Stimulated activated CD4-positive, alpha-beta T cell treated with anti-CD3 and anti-CD28 coated beads, Interleukin-15, amount 100 ng/mL, for 24 hours (primary cell): ENCODE measurements around the gene SWI5.

Experiments used
- DNase-seq: peaks from one replicate; pipeline ENCODE4 v3.0.0-alpha.2; 2020

SWI5 gene

DNA sequence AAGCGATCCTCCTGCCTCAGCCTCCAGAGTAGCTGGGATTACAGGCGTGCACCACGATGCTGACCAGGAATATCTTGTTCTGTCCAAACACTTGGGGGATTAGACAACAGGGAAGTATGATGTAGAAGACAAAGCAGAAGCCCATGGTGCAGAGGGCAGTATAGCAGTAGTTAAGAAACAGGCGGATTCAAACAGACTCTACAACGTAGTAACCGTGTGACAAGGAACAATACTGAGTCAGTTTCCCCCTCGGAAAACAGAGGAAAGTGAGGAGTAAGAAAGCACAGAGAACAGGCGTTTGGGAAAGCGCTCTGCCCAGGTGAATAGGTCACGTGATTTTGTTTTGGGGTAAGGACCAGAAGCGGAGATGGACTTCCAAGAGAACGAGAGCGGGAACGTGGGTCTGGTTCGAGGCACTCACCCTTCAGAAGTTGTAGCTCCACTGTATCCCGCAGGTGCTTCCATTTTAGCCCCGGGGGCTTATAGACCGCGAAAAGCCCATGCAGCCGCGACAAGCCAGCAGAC is 45.9 kb downstream of the SWI5 start:
- DNase-seq, result no peak

GRCh38 chr9:128322404-128323211 is 46.5 kb downstream of the SWI5 start, which contains the start of the genes COQ4 and TRUB2:
Gene COQ4 (plus strand): TSS chr9:128322839. CDS start chr9:128322859, 20 bp downstream.
Gene TRUB2 (minus strand): TSS chr9:128322447. CDS start chr9:128322408, 39 bp downstream.
- DNase-seq, result peak; percentile 96

DNA sequence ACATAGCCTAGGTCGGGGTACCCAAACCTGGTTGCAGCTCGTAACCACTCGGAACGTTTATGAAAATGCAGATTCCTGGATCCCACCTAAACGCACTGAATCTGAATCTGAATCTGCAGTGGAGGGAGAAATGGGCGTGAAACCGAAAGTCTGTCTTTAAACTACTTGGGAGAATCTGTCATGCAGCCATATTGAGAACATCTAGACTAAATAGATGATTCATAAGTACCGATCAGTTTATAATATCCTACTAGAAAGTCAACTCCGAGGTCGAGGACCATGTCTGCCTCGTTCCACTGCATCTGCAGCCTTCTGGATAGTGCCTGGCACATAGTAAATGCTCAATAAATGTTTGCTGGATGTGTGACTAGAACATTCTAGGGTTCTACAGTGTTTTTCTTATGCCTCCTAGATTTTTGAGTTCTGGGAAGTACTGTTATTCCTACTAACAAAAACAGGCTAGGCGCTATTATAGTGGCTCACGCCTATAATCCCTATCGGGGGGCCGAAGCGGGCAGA is 47.2 kb downstream of the SWI5 start:
- DNase-seq, result no peak

DNA sequence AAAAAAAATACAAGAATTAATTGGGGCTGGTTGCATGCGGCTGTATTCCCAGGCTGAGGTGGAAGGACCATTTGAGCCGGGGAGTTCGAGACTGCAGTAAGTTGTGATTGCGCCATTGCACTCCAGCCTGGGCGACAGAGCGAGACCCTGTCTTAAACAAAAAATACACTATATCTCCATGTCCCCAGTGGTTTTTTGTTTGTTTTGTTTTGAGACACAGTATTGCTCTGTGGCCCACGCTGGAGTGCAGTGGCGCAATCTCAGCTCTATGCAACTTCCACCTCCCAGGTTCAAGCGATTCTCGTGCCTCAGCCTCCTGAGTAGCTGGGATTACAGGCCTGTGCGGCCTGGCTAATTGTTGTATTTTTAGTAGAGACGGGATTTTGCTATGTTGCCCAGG is 47.7 kb downstream of the SWI5 start:
- no peak for DNase-seq

GRCh38 chr9:128324401-128324800 is 48.3 kb downstream of the SWI5 start:
- no peak for DNase-seq

- no peak for DNase-seq
Measured at GRCh38 chr9:128325629-128326028, 49.6 kb downstream of the SWI5 start.

- DNase-seq, result no peak
Measured at GRCh38 chr9:128333451-128333869, 57.4 kb downstream of the SWI5 start.

DNA sequence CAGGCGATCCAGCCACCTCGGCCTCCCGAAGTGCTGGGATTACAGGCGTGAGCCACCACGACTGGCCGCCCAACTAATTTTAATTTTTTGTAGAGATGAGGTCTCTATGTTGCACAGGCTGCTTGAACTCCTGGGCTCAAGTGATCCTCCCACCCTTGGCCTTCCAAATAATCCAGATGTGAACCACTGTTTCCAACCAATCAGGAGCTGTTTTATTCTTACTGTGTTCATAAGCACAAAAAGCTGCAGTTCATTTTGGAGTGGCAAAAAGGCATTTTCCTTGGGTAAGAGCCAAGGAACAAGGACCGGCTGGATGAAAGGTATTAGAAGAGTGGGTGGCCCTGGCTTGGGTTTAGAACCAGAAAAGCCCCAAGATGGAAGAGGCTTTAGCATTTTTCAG is 59.1 kb downstream of the SWI5 start:
- DNase-seq, result no peak

- no peak for DNase-seq
Measured at GRCh38 chr9:128335914-128336313, 59.8 kb downstream of the SWI5 start.

DNA sequence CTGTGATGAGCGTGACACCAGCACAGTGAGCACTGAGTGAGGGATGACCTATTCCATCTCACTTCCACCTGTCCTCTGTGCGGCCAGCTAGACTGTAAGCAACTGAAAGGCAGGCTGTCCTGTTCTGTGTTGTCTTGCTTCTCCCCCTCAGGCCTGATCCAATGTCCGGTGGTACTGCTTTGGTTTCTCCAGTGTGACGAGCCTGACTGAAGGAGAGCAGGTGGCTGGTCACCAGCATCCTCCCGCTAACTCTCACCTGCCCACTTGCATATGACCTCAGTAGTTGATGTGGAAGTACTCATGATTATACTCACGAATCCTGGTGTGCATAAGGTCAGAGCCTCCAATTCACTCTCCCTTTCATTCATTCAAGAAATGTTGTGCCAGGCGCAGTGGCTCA is 61.9 kb downstream of the SWI5 start:
- no peak for DNase-seq
